Natural killer cell treated with Interleukin-12 subunit alpha and Interleukin-12 subunit beta and Interleukin-15 and Interleukin-18, amount 100 ng/mL, for 72 hours (primary cell): ENCODE measurements around the gene CACNA1H. TPM values are rescaled to one million over a fixed set of nuclear protein-coding genes. Genes with fewer than 3 reads are reported as not detected.
A peak's percentile ranks its signal among the peaks of the same experiment; 100 is the strongest.
"Not testable (repeated sequence)": the region's sequence is repeated elsewhere in the genome, so short reads cannot be mapped to it uniquely, and the experiment has no call there.

ENCODE experiments used
- ATAC-seq, 2 donors: fragments of 150-1000 bp; cut with Tn5 transposase in 1 of 2; sonication (Bioruptor Pico), chemical (Tn5 transposase) in 1 of 2; 2 replicates each; pipeline ENCODE4 v1.10.0; 2021
- DNase-seq: peaks from one replicate; pipeline ENCODE4 v3.0.0; 2022; ENCODE audit warnings: low spot score
- H3K27ac Mint-ChIP-seq, 2 donors: 1 replicate in 1 of 2; 2 replicates in 1 of 2; pipeline ENCODE4 v1.8.0; 2022; ENCODE audit warnings: mixed read lengths in 2 of 2, mild to moderate bottlenecking in 1 of 2, moderate library complexity in 1 of 2
- H3K27me3 Mint-ChIP-seq, 2 donors: 1 replicate in 1 of 2; 2 replicates in 1 of 2; pipeline ENCODE4 v1.8.0; 2022; ENCODE audit warnings: mixed read lengths in 2 of 2
- H3K36me3 Mint-ChIP-seq: one replicate; pipeline ENCODE4 v1.8.0; 2022; ENCODE audit warnings: mixed read lengths
- H3K4me1 Mint-ChIP-seq, 2 donors: 1 replicate in 1 of 2; 2 replicates in 1 of 2; pipeline ENCODE4 v1.8.0; 2022; ENCODE audit warnings: low read depth in 2 of 2, mixed read lengths in 2 of 2, mild to moderate bottlenecking in 1 of 2
- H3K4me3 Mint-ChIP-seq: one replicate; pipeline ENCODE4 v1.8.0; 2022; ENCODE audit warnings: mixed read lengths
- H3K9me3 Mint-ChIP-seq: 2 replicates; pipeline ENCODE4 v1.8.0; 2022; ENCODE audit warnings: mixed read lengths
- total RNA-seq, 2 donors: library from RNA; stranded (reverse); gene quantifications; one replicate each; pipeline ENCODE4 v1.2.3, GENCODE V29; 2022

The CACNA1H gene
- total RNA-seq, 2 donors from 2014 or later = 0.21 to 0.31 TPM

DNA sequence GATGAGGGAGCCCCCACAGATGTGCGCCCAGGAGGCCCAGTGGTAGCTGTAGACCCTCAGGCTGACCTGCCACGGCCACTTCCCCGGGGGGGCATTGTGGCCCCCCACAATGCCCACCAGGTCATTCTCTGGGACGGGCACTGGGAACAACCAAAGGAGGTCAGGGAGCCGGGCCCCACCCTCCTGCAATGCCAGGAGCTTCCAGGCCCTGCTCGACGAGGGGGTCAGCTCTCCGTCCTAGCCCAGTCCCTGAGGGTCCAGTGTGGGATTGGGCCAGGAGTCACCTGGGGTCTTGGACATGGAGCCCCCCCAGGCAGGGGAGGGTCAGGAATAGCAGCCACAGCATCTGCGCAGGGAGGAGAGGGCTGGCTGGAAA lies 109.9 kb downstream of the CACNA1H start:
- no peak overlapping the region for H3K27ac Mint-ChIP-seq
- H3K4me3 Mint-ChIP-seq = no peak overlapping the region
- no peaks in the 10 kb centered on the region for H3K36me3 Mint-ChIP-seq
- no peak for ATAC-seq
- no peak for DNase-seq
- H3K27me3 Mint-ChIP-seq = peaks cover 0 to 13% of the 10 kb centered on the region in 2 donors
- H3K9me3 Mint-ChIP-seq = peaks cover 8% of the 10 kb centered on the region
- H3K4me1 Mint-ChIP-seq = peaks cover 5 to 6% of the 10 kb centered on the region in 2 donors

DNA sequence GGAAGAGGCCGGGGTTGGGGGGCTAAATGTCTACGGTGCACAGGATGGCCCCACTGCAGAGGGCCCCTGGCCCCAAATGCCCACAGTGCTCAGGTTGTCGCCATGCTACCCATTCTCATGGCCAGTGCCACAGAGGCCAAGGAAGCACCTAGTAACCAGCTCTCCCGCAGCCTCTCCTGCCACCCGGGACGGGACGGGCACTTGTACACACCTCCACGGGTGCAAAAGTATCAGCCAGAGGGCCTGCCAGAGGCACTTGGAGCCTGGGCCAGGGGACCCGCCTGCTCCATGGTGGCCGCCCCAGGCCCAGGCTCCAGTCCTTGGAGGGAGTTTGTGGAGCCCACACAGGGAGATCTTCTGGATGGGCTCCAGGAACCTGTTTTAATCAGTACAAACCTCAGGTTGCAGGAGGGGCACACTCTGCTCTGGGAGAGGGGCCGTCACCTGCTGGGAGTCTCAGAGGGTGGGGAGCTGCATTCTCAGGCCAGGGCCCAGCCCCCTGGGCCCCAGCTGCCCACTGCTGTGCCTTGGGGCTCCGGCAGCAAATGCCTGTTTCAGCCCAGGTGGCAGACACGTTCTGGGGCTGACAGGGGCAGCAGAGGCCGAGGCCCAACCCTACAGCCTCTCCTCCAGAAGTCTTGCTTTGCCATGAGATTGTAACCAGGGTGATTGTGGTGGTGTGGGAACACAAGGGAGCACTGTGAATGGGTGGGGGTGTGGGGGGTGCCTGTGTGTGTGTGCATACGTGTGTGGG lies 110.9 kb downstream of the CACNA1H start:
- H3K9me3 Mint-ChIP-seq = peaks cover 8% of the 10 kb centered on the region
- H3K27me3 Mint-ChIP-seq = peaks cover 0 to 12% of the 10 kb centered on the region in 2 donors
- no peaks in the 10 kb centered on the region for H3K36me3 Mint-ChIP-seq
- ATAC-seq = no peak
- no peak overlapping the region for H3K27ac Mint-ChIP-seq
- peaks cover 5 to 6% of the 10 kb centered on the region in 2 donors for H3K4me1 Mint-ChIP-seq
- no peak overlapping the region for H3K4me3 Mint-ChIP-seq
- DNase-seq = peak; percentile 60

DNA sequence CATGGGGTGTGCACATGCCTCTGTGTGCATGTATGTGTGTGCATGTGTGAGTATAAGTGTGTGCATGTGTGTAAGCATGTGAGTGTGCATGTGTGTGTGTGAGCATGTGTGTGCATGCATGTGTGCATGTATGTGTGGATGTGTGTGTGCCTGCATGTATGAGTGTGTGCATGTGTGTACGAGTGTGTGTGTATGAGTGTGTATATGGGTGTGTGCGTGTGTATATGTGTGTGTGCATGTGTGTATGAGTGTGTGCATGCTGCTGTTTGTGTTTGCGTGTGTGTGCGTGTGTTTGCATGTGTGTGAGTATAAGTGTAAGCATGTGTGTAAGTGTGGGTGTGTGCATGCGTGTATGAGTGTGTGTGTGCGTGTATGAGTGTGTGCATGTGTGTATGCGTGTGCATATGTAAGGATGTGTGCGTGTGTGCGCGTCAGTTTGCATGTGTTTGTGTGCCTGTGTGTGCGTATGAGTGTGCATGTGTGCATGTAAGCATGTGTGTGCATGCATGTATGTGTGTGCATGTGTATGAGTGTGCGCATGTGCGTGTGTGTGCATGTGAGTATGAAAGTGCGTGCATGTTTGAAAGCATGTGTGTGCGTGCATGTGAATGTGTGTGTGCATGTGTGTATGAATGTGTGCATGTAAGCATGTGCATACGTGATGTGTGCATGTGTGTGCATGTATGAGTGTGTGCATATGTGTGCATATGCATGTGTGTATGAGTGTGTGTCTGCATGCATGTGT lies 111.6 kb downstream of the CACNA1H start:
- H3K27ac Mint-ChIP-seq = no peak overlapping the region
- H3K4me1 Mint-ChIP-seq = peaks cover 0 to 6% of the 10 kb centered on the region in 2 donors
- ATAC-seq = no peak
- peaks cover 0 to 8% of the 10 kb centered on the region in 2 donors for H3K27me3 Mint-ChIP-seq
- no peak overlapping the region for H3K4me3 Mint-ChIP-seq
- peaks cover 8% of the 10 kb centered on the region for H3K9me3 Mint-ChIP-seq
- no peaks in the 10 kb centered on the region for H3K36me3 Mint-ChIP-seq
- DNase-seq = no peak

DNA sequence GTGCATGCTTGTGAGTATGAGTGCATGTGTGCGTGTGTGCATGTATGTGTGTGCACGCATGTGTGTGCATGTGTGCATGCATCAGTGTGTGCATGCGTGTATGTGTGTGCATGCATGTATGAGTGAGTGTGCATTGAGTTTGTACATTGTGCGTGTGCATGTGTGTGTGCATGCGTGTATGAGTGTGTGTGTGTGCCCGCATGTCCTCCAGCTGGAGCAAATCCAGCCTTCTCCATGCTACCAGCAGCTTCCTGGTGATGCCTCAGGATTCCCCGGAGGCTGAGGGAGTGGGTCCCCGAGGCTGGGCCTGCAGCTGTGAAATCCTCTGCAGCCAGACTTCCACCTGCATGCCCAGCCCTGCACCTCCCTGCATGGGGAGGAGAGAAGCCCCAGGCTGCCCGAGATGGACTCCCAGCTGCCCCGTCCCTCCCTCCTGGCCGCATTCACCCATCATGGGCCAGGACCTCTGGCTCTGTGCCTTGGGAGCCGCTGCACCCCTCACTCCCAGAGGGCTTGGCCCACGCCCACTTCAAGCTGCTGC lies 112.3 kb downstream of the CACNA1H start:
- H3K27me3 Mint-ChIP-seq = peaks cover 0 to 8% of the 10 kb centered on the region in 2 donors
- H3K36me3 Mint-ChIP-seq = no peaks in the 10 kb centered on the region
- H3K4me3 Mint-ChIP-seq = no peak overlapping the region
- peaks cover 0 to 6% of the 10 kb centered on the region in 2 donors for H3K4me1 Mint-ChIP-seq
- ATAC-seq (no peak), DNase-seq (peak; percentile 20)
- H3K27ac Mint-ChIP-seq = no peak overlapping the region
- peaks cover 8% of the 10 kb centered on the region for H3K9me3 Mint-ChIP-seq

DNA sequence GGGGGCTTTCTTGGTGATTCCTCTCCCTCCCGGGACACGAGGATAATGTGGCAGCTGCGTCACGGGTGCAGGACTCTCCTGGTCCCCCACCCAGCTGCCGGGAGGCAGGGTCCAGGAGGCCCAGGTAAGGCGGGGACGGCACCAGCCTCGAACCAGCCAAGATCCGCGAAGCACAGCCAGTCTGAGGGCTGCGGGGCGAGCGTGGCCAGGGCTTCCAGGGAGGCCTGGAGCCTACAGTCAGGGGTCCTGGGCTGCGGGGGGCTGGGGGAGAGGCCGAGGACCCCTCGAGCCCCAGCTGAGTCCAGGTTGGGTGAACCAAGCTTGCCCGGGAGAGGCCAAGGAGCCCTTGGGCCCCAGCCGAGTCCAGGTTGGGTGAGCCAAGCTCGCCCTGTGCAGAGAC lies 112.9 kb downstream of the CACNA1H start:
- Mint-ChIP-seq H3K4me1 (peaks cover 0 to 6% of the 10 kb centered on the region in 2 donors), H3K4me3 (no peak overlapping the region), H3K27ac (no peak overlapping the region), H3K27me3 (peaks cover 0 to 4% of the 10 kb centered on the region in 2 donors), H3K36me3 (no peaks in the 10 kb centered on the region), H3K9me3 (peaks cover 8% of the 10 kb centered on the region)
- ATAC-seq (no peak), DNase-seq (peak; percentile 58)

DNA sequence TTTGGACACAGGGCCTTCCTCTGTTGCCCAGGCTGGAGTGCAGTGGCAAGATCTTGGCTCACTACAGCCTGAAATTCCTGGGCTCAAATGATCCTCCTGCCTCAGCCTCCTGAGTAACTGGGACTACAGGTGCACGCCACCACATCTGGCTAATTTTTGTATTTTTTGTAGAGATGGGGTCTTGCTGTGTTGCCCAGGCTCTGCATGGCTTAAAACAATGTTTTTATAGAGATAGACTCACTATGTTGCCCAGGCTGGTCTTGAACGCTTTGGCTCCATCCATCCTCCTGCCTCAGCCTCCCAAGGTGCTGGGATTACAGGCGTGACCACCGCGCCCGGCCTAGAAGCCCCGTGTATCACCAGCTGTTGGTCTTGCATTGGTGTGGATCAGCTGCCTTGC lies 116.5 kb downstream of the CACNA1H start:
- DNase-seq, H3K4me1 Mint-ChIP-seq, H3K9me3 Mint-ChIP-seq, H3K27me3 Mint-ChIP-seq, ATAC-seq, H3K4me3 Mint-ChIP-seq, H3K36me3 Mint-ChIP-seq, H3K27ac Mint-ChIP-seq: not testable (repeated sequence)

DNA sequence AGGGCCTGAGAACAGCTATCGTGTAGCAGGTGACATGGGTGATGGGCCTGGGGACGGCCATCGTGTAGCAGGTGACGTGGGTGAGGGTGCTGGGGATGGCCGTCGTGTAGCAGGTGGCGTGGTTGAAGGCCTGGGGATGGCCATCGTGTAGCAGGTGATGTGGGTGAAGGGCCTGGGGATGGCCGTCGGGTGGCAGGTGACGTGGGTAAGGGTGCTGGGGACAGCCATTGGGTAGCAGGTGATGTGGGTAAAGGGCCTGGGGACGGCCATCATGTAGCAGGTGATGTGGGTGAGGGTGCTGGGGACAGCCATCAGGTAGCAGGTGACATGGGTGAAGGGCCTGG lies 118.4 kb downstream of the CACNA1H start:
- Mint-ChIP-seq H3K36me3 (no peaks in the 10 kb centered on the region), H3K27ac (no peak overlapping the region), H3K4me3 (no peak overlapping the region), H3K9me3 (no peaks in the 10 kb centered on the region), H3K27me3 (peaks cover 0 to 14% of the 10 kb centered on the region in 2 donors), H3K4me1 (peaks cover 0 to 3% of the 10 kb centered on the region in 2 donors)
- ATAC-seq = no peak
- DNase-seq = peak; percentile 23

Other genes with a start within 250 kb of the CACNA1H start
- 10 to 100 TPM; 17.1 to 21.0 TPM for gene LMF1, start 182.1 kb upstream of the CACNA1H start, total RNA-seq
- under 1 TPM in 1 of 2 donors, not detected in 1; 0.20 TPM for gene SOX8, start 171.3 kb upstream of the CACNA1H start, total RNA-seq
- not detected for gene SSTR5, start 80.4 kb upstream of the CACNA1H start, total RNA-seq
- gene C1QTNF8, start 56.9 kb upstream of the CACNA1H start, total RNA-seq = not detected
- 1 to 10 TPM in 1 of 2 donors, not detected in 1; 1.3 TPM for gene TPSG1, start 72.2 kb downstream of the CACNA1H start, total RNA-seq
- gene TPSB2, start 77.1 kb downstream of the CACNA1H start, total RNA-seq = 1 to 10 TPM in 1 of 2 donors, not detected in 1; 1.0 TPM
- gene TPSAB1, start 87.6 kb downstream of the CACNA1H start, total RNA-seq = 1 to 10 TPM in 1 of 2 donors, not detected in 1; 6.6 TPM
- gene TPSD1, start 103.0 kb downstream of the CACNA1H start, total RNA-seq = not detected
- 100 to 1,000 TPM; 202 to 246 TPM for gene UBE2I, start 156.5 kb downstream of the CACNA1H start, total RNA-seq
- gene BAIAP3, start 180.5 kb downstream of the CACNA1H start, total RNA-seq = under 1 TPM; 0.17 to 0.31 TPM
- gene TSR3, start 198.8 kb downstream of the CACNA1H start, total RNA-seq = 100 to 1,000 TPM in 1 of 2 donors, 10 to 100 TPM in 1; 57.4 to 108 TPM
- gene GNPTG, start 198.8 kb downstream of the CACNA1H start, total RNA-seq = 10 to 100 TPM; 36.1 to 38.9 TPM